Measurements from ENCODE around the gene SMOC2.

- TF ChIP-seq, protein P1, sequence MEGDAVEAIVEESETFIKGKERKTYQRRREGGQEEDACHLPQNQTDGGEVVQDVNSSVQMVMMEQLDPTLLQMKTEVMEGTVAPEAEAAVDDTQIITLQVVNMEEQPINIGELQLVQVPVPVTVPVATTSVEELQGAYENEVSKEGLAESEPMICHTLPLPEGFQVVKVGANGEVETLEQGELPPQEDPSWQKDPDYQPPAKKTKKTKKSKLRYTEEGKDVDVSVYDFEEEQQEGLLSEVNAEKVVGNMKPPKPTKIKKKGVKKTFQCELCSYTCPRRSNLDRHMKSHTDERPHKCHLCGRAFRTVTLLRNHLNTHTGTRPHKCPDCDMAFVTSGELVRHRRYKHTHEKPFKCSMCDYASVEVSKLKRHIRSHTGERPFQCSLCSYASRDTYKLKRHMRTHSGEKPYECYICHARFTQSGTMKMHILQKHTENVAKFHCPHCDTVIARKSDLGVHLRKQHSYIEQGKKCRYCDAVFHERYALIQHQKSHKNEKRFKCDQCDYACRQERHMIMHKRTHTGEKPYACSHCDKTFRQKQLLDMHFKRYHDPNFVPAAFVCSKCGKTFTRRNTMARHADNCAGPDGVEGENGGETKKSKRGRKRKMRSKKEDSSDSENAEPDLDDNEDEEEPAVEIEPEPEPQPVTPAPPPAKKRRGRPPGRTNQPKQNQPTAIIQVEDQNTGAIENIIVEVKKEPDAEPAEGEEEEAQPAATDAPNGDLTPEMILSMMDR (IDR thresholded peaks at IDR 0.05), result no peak
- TF ChIP-seq POLR2AphosphoS5 (IDR thresholded peaks at IDR 0.05) (no peak), POLR2A (IDR thresholded peaks at IDR 0.05) (no peak)
Measured at GRCh38 chr6:168497381-168497780, 56.4 kb downstream of the SMOC2 start.

All from prostate gland (tissue), 2 donors.